DMS79 (cell line): Measurements from ENCODE around the gene CHD9.
A peak's percentile ranks its signal among the peaks of the same experiment; 100 is the strongest.
"Not testable (repeated sequence)": the region's sequence is repeated elsewhere in the genome, so short reads cannot be mapped to it uniquely, and the experiment has no call there.

Experiments used
- DNase-seq: peaks from one replicate; lab custom pipeline; 2025; lab: John Stamatoyannopoulos, UW

Gene CHD9

DNA sequence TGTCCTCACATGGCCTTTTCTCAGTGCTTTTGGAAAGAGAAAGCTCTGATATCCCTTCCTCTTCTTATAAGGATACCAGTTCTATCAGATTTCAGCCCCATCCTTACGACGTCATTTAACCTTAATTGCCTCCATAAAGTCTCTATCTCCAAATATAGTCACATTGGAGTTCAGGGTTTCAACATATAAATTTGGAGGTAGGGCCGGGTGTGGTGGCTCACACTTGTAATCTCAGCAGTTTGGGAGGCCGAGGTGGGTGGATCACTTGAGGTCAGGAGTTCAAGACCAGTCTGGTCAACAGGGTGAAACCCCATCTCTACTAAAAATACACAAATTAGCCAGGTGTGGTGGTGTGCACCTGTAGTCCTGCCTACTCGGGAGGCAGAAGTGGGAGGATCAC is 7.3 kb upstream of the CHD9 start:
- not testable (repeated sequence) for DNase-seq

DNA sequence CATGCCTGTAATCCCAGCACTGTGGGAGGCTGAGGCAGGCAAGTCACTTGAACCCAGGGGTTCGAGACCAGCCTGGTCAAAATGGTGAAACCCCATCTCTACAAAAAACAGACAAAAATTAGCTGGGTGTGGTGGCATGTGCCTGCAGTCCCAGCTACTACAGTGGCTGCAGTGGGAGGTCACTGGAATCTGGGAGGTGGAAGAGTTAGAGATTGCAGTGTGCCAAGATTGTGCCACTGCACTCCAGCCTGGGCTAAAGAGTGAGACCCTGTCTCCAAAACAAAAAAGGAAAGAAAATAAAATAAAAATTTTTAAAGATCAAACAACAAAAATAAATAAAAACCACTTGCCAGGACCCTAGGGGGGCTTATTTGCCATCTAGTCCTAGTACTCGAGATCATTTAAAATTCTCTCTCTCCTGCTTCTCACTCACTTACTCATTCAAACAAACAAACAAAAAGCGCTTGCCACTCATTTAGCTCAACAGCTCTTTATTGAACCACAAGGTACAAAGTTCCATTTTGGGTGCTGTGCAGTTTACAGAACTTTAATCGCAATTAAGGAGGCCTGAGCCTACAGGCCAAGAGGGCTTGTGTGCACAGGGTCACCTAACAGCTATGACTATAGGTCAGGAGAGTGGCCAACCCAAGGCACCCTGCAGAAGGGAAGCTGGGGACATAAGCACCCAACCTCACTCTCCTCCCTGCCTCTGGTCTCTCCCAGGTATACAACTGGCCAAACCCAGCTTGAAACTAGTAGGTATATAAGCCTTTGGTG is 6.5 kb upstream of the CHD9 start:
- DNase-seq, result no peak

DNA sequence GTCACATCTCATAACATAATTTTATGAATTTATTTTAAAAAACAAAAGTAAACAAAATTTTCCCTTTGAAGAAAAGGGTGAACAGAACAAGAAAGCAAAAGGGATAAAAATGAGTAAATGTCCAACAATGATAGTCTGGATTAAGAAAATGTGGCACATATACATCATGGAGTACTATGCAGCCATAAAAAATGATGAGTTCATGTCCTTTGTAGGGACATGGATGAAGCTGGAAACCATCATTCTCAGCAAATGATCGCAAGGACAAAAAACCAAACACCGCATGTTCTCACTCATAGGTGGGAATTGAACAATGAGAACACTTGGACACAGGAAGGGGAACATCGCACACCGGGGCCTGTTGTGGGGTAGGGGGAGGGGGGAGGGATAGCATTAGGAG is 3.5 kb upstream of the CHD9 start:
- not testable (repeated sequence) for DNase-seq

DNA sequence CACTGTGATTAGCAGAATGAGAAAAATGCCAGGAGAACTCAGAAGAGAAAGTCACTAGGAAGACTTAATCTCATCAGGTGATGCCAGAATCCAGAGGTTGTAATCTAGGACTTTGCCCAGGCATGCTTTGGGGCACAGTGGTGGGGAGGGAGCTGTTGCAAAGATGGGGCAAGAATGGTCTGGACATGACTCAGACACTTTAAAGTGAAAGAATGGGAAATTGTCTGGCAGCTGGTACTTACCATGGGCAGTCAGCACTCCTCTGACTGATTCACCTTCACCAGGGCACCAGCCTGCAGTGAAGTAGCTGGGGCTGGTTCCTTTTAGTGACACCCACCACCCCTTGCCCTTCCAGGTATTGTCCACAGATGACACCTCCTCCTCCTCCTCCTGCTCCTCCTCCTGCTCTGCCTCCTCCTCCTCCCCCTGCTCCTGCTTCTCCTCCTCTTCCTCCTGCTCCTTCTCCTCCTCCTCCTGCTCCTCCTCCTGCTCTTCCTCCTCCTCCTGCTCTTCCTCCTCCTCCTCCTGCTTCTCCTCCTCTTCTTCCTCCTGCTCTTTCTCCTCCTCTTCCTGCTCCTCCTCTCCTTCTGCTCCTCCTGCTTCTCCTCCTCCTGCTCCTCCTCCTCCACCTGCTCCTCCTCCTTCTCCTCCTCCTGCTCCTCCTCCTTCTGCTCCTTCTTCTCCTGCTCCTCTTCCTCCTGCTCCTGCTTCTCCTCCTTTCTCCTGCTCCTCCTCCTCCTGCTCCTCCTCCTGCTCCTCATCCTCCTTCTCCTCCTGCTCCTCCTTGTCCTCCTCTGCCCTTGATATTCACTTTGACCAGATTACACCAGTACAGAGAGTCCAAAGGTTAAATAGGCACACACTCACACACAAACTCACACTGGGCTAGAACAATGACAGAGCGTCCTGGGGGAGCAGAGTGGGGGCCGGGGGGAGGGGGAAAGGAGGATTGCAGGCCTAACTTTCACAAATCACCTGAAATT is 2.0 kb upstream of the CHD9 start, which contains the start of gene CHD9NB:
CHD9NB (minus strand) TSS at position 379 of the 983 bp plus-strand sequence. CDS start 8,739 bp downstream, outside the sequence.
- DNase-seq, result no peak

DNA sequence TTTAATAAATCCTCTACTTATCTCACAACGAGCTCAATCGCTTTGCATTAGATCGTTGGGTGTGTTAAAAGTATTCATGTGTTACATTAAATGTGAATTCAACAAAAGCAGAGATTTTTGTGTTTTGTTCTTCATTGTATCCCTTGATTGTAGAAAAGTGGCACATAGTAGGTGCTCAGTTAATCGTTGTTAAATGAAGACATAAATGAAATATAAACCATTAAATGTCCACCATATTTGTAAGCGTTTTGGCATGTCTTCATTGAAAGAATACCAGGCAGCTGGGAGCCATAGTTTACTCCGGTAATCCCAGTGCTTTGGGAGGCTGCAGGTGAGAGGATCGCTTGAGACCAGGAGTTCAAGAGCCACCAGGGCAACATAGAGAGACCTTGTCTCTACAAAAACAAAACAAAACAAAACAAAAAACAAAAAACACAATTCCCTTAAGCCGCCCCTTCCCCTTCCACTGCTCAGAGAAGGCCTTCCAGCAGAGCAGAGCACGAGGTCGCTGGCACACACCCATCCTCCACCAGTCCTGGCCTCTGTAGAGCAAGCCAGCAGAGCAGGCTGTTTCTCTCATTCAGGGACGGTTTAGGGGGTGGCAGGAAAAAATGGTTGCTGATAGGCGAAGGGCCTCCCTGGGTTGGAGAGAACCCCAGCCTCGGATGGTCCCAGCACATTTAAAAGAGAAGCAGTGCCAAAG is 673 bp upstream of the CHD9 start:
- no peak for DNase-seq

DNA sequence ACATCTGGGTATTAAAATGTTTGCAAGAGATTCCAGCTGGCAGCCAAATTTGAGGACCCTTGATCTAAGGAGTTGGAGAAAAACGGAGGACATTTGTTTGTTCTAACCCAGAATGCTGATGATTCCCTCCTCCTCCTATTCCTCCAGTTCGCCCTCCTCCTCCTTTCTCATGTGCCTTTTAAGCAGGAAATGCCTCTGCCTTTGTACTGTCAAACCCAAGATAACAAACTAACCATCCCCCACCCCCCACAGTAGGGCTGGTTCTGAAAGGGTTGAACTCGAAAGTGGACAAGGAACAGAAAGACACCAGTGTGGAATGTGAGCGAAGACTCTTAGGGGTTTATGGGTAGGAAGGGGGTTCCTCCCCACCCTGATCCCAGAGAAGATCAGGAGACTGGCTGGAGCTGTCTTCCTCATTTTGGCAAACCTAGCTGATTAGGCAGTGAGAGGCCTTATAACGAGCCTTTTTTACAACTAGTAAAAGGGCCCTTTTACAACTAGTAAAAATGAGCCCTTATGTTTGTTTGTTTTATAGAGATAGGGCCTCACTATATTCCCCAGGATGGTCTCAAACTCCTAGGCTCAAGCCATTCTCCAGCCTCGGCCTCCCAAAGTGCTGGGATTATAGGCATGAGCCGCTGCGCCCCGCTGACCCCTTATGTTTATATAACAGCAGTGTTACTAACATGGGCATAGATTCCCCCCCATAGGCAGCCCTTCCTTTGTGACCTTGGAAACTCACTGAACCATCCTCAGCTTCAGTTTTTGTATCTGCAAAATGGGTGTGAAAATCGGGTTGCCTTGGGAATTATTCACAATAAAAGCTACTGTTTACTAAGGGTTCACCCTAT is 975 bp downstream of the CHD9 start:
- no peak for DNase-seq

DNA sequence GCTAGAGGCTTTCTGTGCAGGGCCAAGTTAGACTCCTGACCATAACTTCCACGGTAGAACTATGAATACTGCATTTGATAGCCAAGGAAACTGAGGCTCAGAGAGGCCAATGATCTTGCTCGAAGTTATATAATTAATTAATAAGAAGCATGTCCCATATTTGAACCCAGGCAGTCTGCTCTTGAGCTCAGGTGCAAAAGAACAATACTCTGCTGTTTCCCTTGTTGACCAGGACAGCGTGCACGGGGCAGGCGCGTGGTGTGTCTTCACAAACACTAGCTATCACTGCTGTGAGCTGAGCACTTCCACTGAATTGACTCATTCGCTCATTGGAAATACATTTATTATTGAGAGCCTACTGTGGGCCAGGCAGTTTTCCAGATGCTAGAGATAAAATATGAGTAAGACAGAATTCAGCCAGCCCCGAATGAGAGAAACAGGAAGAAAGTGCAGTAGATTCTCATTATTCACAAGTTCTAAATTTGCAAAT is 1.6 kb downstream of the CHD9 start:
- no peak for DNase-seq

DNA sequence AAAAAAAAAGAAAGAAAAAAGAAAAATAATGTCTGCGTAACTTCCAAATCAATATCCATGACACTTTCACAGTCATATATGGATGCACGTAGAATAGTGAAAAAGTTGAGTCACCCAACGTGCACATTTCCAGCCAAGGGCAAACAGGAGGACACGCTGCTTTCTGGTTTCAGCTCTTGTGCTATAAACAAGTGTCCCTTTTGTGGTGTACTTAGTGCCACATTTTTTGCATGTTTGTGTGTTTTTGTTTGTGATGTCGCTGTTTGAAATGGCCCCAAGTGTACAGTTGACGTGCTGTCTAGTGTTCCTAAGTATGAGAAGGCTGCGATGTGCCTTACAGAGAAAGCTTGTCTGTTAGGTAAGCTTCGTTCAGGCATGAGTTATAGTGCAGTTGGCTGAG is 2.9 kb downstream of the CHD9 start:
- no peak for DNase-seq

DNA sequence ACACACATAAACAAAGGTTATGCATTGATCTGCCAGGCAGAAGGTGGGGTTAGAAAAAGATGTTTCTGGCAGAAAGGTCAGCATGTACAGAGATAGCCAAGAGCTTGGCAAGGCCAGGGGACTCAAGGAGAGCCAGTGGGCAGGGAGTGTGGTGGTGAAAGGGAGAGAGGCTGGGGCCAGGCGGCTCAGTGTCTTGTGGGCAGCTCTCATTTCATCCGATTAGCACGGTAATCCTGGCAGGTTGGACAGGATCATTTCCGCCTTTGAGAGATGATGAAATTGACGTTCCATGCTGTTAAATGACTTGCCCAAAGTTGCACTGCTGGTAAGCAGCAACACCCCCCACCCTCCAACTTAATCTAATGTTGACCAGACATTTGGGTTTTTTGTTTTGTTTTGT is 3.6 kb downstream of the CHD9 start:
- no peak for DNase-seq

DNA sequence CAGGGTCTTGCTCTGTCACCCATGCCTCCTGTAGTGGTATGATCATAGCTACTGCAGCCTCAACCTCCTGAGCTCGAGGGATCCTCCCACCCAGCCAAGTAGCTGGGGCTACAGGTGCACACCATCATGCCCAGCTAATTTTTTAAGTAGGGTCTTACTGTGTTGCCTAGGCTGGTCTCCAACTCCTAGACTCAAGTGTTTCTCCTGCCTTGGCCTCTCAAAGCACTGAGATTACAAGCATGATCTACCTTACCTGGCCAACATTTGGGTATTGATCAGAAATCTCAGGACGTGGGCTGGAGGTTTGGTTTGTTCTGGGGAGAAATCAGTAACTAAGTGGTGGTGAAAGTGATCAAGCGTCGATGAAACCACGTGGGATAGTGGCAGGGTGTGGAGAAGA is 4.1 kb downstream of the CHD9 start:
- no peak for DNase-seq

DNA sequence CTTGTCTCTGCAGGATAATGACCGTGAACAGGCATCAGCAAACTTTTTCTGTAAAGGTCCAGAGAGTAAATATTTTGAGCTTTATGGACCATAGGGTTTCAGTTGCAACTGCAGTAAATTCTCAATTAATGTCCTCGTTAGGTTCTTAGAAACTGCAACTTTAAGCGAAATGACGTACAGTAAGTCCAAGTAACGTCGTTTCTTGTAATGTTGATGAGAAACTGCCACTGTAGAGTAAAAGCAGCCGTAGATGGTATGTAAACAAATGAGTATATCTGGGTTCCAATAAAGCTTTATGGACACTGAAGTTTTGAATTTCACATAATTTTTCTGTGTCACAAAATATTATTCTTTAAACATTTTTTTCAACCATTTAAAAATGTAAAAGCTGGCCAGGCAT is 4.9 kb downstream of the CHD9 start:
- no peak for DNase-seq

DNA sequence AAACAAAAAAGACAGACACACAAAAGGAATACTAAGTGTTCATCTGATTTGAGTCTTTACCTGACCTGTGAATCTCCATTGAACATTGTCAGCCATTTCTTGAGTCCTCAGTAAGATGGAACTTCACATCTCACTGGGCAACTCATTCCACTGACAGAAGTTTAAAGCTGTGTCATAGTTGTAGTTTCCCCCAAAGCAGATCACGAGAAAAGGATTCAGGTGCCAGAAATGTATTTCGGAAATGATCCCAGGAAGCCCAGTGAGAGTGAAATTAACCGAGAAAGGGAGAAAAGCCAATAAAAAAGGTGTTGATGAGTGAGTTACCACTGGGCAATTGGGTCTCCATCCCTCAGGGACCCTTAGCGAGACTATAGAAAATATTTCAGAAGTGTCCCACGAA is 6.5 kb downstream of the CHD9 start:
- no peak for DNase-seq

DNA sequence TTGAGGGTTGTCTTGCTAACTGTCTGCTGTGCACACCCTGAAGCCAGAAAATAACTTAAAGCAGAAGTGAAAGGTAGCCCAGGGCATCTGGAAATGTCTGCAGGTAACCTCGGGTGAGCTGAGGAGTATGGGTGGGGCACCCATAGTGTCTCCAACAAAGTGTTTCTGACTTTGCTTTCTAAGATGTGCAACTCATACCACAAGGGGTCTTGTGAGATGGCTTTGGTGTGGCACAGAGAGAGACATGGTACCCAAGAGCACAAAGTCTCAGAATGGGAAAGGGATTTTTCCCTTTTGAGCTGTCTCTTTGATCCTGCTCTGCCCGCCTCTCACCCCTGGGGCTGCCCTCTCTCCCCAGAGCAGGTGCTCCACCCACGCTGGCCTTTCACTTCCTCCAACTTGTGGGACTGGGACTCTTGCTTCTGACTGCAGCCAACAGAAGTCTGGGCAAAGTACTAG is 6.9 kb downstream of the CHD9 start:
- DNase-seq, result no peak

DNA sequence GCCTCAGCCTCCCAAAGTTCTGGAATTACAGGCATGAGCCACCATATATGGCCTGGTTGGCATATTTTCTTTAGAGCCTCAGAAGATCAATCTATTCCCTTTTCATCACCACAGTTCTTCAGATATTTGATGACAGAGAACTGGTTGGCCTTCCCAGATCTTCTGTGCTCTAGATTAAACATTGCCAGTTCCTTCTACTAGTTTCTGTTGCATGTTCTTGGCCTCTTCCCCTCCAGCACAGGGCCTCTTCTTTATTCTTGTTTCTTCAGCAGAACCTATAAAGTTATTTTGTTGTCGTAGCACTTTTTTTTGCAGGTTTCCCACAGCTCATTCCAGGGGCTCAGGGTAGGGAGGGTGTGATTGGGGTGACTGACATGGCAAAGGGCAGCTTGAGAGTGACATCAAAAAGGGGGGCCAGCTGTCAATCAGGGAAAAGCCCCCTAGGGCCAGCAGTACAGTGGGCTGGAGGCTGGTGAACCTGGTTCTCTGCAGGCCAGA is 9.3 kb downstream of the CHD9 start:
- no peak for DNase-seq

DNA sequence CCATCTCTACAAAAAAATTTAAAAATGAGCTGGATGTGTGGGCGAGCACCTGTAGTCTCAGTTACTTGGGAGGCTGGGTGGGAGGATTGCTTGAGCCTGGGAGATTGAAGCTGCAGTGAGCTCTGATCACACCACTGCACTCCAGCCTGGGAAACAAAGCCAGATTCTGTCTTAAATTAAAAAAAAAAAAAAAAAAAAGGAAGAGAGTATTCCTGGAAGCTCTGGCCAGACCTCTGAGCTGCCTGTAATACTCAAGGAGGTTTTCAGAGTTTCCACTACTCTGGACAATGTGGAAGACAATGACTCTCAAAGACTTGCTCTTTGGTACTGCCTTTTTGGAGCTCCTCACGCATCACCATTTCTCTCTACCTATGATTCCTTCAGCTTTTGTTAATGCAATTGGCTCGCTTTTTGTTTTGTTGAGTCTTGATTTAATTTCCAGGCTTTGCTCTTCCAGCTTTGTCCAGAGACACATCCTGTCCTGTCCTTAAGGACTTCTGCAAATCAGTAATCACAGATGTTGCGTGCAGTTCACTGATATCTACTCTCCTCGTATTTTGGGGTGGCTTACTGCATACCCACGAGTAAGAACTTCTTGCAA is 10.8 kb downstream of the CHD9 start:
- DNase-seq, result no peak

DNA sequence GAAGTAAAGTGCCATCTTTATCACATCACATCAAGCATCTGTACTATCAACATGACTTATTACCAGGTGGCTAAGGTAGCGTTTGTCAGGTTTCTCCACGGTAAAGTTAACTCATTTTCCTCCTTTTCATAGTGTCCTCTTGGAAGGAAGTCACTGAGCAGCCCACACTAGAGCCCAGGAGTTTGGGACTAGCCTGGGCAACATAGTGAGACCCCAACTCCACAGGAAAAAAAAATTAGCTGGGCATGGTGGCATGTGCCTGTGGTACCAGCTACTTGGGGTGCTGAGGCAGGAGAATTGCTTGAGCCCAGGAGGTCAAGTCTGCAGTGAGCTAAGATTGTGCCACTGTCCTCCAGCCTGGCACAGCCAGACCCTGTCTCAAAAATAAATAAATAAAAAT is 12.9 kb downstream of the CHD9 start:
- no peak for DNase-seq

DNA sequence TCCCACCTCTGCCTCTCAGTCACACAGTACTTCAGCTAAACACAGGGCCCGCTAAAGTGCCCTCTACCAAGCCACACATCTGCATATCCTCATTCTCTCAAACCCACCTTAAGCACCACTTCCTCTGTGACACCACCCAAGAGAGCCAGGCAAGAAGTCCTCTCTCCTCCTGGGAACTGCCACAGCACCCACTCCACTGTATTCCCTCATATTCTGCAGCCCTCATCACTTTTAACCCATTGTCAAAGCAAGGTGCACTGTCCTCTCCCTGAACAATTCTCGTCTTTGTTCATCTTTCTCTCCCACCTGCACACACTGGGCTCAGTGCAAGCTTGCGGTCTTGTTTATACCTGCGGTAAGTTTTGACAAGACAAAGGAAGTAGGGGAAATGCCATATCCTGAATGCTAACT is 13.6 kb downstream of the CHD9 start:
- DNase-seq, result no peak

DNA sequence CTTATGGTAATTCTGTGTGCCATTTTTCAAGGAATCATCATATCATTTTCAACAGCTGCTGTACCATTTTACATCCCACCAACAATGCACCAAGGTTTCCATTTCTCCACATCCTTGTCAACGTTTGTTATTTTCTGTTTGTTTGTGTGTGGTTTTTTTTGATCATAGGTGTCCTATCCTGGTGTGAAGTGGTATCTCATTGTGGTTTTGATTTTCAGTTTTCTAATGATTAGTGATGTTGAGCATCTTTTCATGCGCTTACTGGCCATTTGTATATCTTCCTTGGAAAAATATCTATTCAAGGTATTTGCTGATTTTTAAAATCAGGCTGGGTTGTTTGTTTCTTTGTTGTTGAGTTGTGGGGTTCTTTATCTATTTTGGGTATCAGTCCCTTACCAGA is 15.0 kb downstream of the CHD9 start:
- no peak for DNase-seq

DNA sequence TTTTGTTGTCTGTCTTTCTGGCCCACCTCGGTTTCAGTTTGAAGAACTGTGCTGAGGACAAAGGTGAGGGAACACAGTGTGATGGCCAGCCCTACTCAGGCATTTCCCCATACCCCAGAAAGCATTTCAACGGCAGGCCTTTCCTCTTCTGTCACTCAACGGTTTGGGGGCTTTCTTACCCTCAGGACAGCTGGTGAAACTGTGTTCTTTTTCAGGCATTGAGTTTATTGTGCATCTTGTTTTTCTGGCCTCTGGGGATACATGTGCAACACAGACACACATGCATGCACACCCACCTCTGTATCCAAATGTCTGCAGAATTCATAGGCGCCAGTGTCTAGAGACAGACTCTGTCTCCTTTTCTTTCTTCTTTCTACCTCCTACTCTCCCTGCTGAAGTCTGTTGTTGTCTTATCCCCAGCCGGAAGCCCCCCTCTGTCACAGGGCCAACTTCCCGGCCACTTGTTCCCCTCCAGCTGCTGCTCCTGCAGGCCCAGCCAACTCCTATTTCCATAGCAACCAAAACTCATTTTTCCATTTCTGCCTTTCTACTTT is 17.0 kb downstream of the CHD9 start:
- DNase-seq, result peak; percentile 26

DNA sequence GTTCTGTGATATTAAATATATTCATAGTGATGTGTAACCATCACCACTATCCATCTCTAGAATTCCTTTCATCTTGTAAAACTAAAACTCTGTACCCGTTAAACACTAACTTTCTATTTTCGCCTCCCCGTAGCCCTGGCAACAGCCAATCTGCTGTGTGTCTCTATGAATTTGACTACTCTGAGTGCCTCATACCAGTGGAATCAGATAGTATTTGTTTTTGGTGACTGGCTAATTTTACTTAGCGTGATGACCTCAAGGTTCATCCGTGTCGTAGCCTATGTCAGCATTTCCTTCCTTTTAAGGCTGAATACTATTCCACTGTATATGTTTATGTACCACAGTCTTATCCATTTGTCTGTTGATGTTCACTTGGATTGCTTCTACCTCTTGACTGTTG is 18.2 kb downstream of the CHD9 start:
- no peak for DNase-seq
